ENCODE results near the gene ENAM. TPM values are rescaled to one million over a fixed set of nuclear protein-coding genes. Genes with fewer than 3 reads are reported as not detected.

The ENAM gene
- total and polyA plus RNA-seq, 12 donors: 0.49 to 13.1 (median 11.1) TPM

DNA sequence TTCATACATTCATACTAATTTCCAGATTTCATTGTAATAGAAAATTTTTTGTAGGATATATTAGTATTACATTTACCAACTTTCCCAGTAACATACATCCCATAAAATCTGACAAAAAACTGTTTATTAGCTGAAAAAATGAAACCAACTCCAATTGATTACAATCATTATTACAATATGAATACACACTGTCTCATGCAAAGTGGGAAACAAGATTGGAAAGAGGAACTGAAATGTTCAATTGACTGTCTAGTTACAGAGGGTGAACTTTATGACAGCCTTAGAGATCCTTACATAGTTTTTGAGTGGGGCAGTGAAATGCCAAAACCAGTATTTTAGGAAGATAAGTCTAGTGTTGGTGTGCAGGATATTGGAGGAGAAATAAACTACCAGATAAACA is 38.8 kb upstream of the ENAM start:
- H3K36me3 ChIP-seq: no peaks in the 10 kb centered on the region
- H3K9me3 ChIP-seq: no peaks in the 10 kb centered on the region
- no peak overlapping the region for H3K27ac ChIP-seq
- ATAC-seq (no peak), DNase-seq (no peak)
- TF ChIP-seq, protein P1, sequence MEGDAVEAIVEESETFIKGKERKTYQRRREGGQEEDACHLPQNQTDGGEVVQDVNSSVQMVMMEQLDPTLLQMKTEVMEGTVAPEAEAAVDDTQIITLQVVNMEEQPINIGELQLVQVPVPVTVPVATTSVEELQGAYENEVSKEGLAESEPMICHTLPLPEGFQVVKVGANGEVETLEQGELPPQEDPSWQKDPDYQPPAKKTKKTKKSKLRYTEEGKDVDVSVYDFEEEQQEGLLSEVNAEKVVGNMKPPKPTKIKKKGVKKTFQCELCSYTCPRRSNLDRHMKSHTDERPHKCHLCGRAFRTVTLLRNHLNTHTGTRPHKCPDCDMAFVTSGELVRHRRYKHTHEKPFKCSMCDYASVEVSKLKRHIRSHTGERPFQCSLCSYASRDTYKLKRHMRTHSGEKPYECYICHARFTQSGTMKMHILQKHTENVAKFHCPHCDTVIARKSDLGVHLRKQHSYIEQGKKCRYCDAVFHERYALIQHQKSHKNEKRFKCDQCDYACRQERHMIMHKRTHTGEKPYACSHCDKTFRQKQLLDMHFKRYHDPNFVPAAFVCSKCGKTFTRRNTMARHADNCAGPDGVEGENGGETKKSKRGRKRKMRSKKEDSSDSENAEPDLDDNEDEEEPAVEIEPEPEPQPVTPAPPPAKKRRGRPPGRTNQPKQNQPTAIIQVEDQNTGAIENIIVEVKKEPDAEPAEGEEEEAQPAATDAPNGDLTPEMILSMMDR (IDR thresholded peaks at IDR 0.05): no peak
- intact Hi-C loops (cut with DNase I): no loop called here
- peaks cover 0 to 5% (median 0%) of the 10 kb centered on the region in 9 donors for H3K4me1 ChIP-seq
- no peak overlapping the region for H3K4me3 ChIP-seq
- no peaks in the 10 kb centered on the region for H3K27me3 ChIP-seq

DNA sequence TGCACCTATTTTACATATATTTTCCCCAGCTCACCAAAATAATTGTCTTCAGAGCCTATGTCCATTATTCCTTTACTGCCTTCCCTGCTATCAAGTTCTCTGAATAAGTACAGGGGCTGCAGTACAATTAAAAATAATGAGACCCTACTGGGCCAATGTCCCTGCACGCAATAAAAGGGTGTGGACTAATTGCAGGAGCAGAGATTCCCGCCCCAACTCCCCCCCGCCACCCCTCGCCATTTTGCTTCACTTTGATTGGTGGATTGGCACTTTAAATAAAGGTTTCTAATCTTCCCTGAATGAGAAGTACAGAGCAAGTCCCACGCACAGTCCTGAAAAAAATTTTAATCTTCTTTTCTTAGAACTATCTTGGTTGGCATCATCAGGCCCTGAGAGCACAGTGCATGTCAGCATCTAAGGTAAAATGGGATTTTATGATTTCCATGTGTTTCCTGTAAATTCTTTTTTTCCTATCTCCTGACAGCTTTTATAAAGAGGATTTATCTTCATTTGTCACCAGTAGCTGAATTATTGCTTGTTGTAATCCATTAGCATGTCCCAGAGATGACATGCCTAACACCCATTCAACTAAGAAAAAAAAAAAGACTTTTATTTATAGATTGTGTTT is 36.5 kb upstream of the ENAM start, which contains the start of gene AMBN:
Gene AMBN, plus strand, starts transcription at position 302 of the 628 bp plus-strand sequence. Its CDS starts 103 bp downstream, at position 405.
- no peak for DNase-seq
- ATAC-seq: no peak
- TF ChIP-seq, protein P1 (IDR thresholded peaks at IDR 0.05): no peak
- H3K27ac ChIP-seq: no peak within 1 kb of the TSS
- H3K27me3 ChIP-seq: peaks cover 0 to 12% (median 0%) of the 10 kb centered on the region in 7 donors
- no peak within 1 kb of the TSS for H3K4me3 ChIP-seq
- no peaks in the 10 kb centered on the region for H3K36me3 ChIP-seq
- no peaks in the 10 kb centered on the region for H3K9me3 ChIP-seq
- intact Hi-C loops (cut with DNase I): no loop called here
- H3K4me1 ChIP-seq: peaks cover 0 to 5% (median 0%) of the 10 kb centered on the region in 9 donors
- WGBS, 2 donors: 65 to 75% methylated on average over 5 of the region's 5 CpGs

DNA sequence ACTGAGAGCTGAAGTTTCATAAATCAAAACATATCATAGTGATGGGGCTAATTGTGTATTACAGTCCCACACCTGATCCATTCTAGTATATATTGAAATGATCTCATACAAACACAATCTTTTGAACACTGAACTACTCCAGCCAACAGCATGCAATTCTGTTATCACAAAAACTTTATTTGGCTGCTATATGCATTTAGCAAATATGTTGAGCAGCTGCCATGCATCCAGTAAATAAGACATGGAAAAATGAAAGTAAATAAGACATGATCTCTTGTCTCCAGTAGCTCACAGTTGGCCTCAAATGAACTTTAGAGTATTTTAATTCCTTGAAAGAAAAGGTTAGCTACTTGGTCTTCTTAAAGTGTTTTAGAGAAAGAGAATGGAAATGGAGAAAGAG is 34.3 kb upstream of the ENAM start:
- ATAC-seq (no peak), DNase-seq (no peak)
- H3K27ac ChIP-seq: no peak overlapping the region
- H3K4me1 ChIP-seq: no peaks in the 10 kb centered on the region
- H3K36me3 ChIP-seq: no peaks in the 10 kb centered on the region
- H3K27me3 ChIP-seq: peaks cover 0 to 12% (median 0%) of the 10 kb centered on the region in 7 donors
- no peaks in the 10 kb centered on the region for H3K9me3 ChIP-seq
- H3K4me3 ChIP-seq: no peak overlapping the region
- TF ChIP-seq, protein P1 (IDR thresholded peaks at IDR 0.05): no peak
- intact Hi-C loops (cut with DNase I): no loop called here

DNA sequence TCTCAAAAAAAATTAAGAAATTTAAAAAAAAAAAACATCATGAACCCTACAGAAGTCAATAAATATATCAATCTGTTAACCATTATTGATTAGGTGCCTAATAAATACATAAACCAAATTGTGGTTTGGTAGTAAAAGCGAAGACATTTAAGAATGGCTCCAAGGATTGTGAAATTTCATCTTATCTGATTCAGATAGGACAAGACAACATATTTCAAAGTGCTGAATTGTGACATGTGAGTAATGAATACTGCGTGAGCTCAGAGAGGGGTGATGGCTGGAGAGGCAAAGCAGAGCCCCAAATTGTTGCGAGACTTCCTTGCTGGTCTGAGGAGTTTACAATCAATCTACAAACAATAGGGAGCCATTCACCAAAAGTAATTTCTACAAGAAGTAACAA is 28.2 kb upstream of the ENAM start:
- H3K4me1 ChIP-seq: no peaks in the 10 kb centered on the region
- DNase-seq (no peak), ATAC-seq (no peak)
- WGBS, 2 donors: 79 to 89% methylated on average over 3 of the region's 3 CpGs
- H3K4me3 ChIP-seq: no peak overlapping the region
- H3K36me3 ChIP-seq: no peaks in the 10 kb centered on the region
- H3K27ac ChIP-seq: no peak overlapping the region
- TF ChIP-seq, protein P1 (IDR thresholded peaks at IDR 0.05): no peak
- peaks cover 0 to 12% (median 0%) of the 10 kb centered on the region in 7 donors for H3K27me3 ChIP-seq
- intact Hi-C loops (cut with DNase I): loop anchor here in 3 of 10 donors (2.0 to 10.0 kb wide), 2 partner anchors 1112 to 1114 kb away; no protein-coding TSS in a partner anchor
- no peaks in the 10 kb centered on the region for H3K9me3 ChIP-seq
